Uterus (tissue), 2 donors: ENCODE data around the gene SVOP.

ENCODE experiments used
- CTCF ChIP-seq, 4 experiments: fragments of 200-600 bp in 2 of 4; fragments of 450-650 bp in 2 of 4; sonication (generic) in 2 of 4; IDR thresholded peaks; one replicate each; pipeline ENCODE4 v1.5.1; 2016 to 2019; ENCODE audit warnings: antibody characterized with exemption in 4 of 4, mild to moderate bottlenecking in 2 of 4, moderate library complexity in 1 of 4
- POLR2A ChIP-seq, 2 donors: fragments of 450-650 bp; IDR thresholded peaks; one replicate each; pipeline ENCODE4 v1.6.1; 2016; ENCODE audit warnings: antibody characterized with exemption in 2 of 2, mild to moderate bottlenecking in 1 of 2, moderate library complexity in 1 of 2

DNA sequence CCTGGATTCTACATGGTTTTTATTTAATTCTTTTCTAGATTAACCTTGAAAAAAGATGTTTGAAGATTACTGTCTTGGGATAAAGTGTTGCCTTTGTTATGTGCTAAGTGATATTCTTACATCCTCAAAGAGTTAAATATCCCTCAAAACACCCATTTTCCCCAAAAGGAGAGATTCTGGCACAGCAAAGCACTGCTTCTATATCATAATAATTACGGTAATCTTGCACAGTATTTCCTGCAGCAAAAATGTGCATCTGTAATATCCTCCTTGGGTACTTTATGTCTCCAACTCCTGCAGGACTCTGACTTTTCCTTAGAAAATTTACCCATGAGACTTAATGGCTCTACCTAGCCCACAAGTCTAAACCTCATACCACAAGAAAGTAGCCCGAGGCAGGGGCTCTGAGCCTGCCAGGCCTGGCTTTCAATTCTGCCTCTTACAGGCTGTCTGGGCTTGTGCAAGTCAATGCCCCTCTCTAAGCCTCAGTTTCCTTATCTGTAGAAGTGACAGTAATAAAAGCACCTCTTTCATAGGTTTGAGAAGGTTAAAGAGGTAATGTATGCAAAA is 45.8 kb downstream of the SVOP start:
- TF ChIP-seq POLR2A (IDR thresholded peaks at IDR 0.05), result no peak
- TF ChIP-seq CTCF (IDR thresholded peaks at IDR 0.05), result no peak
